Right lobe of liver (tissue), 4 donors: ENCODE measurements around the gene ZFPM1.

Experiments used
- CTCF ChIP-seq, 4 donors: fragments of 200-600 bp in 3 of 4; fragments of 450-650 bp in 1 of 4; IDR thresholded peaks; one replicate each; pipeline versions ENCODE4 v1.5.1 to v1.8.0; 2016 to 2022; ENCODE audit warnings: antibody characterized with exemption in 4 of 4, mild to moderate bottlenecking in 2 of 4
- POLR2A ChIP-seq: fragments of 450-650 bp; IDR thresholded peaks from one replicate; pipeline ENCODE4 v1.6.1; 2017; ENCODE audit warnings: antibody characterized with exemption, mild to moderate bottlenecking
- donor health status: DM: no; HTN: no; CAD: no.
- donor health status: DM: no; HTN: no; CAD: no.
- donor health status: DM: no; HTN: yes; CAD: no.

GRCh38 chr16:88554711-88555264 lies 101.7 kb downstream of the ZFPM1 start:
- TF ChIP-seq CTCF (IDR thresholded peaks at IDR 0.05) (no peak), POLR2A (no peak)
